HG03521 (cell line): ENCODE data around the gene PRSS57.
A peak's percentile ranks its signal among the peaks of the same experiment; 100 is the strongest.
"Not testable (repeated sequence)": the region's sequence is repeated elsewhere in the genome, so short reads cannot be mapped to it uniquely, and the experiment has no call there.

ENCODE experiments used
- ATAC-seq: cut with Tn5 transposase; IDR thresholded peaks from one replicate; pipeline ENCODE4 v1.9.1; 2021; ENCODE audit warnings: mild to moderate bottlenecking, moderate library complexity; ENCODE audit not compliant: unreplicated experiment

PRSS57 gene

DNA sequence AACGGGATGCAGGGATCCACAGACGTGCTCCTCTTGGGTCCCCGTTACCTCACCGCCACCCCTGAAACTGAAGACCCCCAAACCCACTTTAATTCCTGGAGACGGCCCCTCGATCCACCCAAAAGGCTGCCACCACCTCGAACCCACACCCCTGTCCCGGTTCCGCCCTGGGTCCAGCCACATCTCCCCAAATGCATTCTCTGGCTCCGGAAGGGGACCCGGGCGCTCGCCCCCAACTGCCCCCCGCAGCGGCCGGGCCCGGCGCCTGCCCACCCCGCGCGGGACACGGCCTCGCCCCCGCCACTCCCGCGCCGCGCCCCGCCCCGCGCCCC is 19.3 kb downstream of the PRSS57 start:
- ATAC-seq: no peak

DNA sequence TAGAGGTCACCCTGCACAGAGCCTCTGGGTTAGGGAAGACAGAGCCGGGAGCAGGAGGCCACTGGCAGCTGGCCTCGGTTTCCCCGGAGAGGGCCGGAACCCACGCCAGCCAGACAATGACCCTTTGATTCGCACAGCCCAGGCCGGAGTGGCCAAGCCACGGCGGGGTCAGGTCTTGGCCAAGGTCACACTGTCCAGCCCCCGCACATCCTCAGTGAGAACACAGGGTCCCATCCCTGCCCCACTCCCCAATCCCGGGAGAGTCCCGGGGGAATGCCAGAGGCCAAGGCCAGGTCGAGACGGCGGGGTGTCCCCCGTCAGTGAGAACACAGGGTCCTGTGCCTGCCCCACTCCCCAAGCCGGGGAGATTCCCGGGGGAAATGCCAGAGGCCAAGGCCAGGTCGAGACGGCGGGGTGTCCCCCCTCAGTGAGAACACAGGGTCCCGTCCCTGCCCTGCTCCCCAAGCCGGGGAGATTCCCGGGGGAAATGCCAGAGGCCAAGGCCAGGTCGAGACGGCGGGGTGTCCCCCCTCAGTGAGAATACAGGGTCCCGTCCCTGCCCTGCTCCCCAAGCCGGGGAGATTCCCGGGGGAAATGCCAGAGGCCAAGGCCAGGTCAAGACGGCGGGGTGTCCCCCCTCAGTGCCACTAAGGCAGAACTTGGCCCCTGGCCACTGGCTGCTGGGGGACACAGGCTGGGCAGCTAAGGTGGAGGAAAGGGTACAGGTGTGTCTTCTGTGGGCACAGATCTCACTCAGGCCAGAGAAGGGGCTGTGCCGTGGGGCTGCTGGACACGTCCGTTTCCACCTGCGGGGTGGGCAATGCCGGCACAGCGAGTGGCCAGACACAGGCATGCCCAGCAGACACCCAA is 20.7 kb downstream of the PRSS57 start:
- no peak for ATAC-seq

DNA sequence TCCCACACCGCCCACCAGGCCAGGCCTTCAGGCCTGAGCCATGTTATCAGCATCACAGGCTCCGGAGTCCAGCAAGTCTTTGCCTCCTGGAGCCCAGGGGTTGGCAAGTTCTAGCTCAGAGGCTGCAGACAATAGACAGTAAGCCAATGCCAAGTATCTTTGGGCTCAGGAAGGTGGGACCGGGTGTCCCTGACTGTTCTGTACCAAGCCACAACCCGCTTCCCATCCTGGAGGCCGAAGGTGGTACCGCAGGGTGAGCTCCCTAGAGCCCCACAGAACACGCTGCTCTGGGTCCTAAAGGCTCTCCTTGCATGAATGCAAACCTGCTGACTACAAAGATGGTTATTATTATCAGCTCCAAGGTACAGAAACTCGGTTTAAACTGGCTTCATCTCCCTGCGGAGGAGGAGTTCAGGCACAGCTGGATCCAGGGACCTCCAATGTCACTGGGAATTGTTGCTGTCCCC is 24.6 kb downstream of the PRSS57 start:
- ATAC-seq: no peak

DNA sequence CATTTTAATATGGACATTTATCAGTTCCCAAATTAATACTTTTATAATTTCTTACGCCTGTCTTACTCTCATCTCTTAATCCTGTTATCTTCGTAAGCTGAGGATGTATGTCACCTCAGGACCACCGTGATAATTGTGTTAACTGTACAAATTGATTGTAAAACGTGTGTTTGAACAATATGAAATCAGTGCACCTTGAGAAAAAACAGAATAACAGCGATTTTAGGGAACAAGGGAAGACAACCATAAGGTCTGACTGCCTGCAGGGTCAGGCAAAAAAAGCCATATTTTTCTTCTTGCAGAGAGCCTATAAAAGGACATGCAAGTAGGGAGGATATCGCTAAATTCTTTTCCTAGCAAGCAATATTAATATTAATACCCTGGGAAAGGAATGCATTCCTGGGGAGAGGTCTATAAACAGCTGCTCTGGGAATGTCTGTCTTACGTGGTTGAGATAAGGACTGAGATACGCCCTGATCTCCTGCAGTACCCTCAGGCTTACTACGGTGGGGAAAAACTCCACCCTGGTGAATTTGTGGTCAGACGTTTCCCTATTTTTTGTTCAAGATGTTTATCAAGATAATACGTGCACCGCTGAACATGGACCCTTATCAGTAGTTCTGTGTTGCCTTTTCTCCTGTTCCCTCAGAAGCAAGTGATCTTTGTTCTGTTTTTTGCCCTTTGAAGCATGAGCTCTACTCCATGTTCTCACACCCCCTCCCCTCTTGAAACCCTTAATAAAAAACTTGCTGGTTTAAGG is 26.4 kb downstream of the PRSS57 start:
- not testable (repeated sequence) for ATAC-seq

DNA sequence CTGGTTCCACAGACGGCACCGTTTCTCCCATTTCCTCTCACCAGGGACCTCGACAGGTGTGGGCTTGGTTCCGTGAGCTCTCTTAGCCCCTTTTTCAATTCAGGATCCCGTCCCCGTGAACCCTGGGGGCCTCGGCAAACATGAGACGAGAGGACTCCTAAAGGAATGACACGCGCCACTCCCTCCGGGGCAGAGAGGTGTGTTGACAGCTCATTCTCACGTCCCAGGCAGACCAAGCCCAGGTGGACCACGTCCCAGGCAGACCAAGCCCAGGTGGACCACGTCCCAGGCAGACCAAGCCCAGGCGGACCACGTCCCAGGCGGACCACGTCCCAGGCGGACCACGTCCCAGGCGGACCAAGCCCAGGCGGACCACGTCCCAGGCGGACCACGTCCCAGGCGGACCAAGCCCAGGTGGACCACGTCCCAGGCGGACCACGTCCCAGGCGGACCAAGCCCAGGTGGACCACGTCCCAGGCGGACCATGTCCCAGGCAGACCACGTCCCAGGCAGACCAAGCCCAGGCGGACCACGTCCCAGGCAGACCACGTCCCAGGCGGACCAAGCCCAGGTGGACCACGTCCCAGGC is 28.2 kb downstream of the PRSS57 start:
- not testable (repeated sequence) for ATAC-seq

DNA sequence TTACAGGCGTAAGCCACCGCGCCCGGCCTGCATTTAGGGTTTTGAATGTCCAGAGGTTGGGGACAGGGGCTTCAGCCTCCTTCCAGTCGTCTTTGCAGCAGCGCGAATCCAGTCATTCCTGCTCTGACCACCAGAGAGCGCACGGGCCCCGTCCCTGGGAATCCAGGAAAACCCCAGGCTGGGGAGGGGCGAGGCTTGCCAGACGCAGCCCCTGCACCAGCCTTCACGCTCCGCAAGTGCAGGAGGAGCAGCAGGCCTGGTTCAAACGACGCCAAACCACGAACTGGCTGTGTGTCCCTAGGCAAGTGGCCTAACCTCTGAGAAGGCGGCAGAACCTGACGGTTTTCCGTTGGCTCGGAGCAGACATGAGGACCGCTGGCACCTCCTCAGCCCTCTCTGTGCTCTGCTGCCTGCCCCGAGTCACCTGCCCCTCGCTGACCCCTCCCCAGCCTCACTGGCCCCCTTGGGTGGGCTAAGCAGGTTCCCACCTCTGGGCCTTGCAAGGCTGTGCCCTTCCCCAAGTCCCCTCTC is 30.3 kb downstream of the PRSS57 start:
- no peak for ATAC-seq

DNA sequence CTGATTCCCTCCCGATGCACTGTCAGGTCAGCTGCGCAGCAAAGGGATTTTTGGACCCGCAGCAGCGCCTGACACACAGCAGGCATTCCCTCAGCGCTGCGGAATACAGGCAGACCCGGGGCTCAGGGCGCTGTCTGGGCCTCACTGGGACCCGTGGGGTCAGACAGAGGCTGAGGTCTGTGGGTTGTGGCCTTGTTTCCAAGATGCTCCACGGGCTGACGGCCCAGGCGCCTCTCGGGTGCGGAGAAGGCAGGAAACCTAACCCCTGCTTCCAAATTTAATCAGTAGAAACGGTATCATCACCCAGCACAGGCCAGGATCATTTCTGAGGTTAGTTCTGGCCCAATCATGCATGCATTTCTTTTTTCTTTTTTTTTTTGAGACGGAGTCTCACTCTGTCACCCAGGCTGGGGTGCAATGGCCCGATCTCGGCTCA is 31.6 kb downstream of the PRSS57 start:
- no peak for ATAC-seq

DNA sequence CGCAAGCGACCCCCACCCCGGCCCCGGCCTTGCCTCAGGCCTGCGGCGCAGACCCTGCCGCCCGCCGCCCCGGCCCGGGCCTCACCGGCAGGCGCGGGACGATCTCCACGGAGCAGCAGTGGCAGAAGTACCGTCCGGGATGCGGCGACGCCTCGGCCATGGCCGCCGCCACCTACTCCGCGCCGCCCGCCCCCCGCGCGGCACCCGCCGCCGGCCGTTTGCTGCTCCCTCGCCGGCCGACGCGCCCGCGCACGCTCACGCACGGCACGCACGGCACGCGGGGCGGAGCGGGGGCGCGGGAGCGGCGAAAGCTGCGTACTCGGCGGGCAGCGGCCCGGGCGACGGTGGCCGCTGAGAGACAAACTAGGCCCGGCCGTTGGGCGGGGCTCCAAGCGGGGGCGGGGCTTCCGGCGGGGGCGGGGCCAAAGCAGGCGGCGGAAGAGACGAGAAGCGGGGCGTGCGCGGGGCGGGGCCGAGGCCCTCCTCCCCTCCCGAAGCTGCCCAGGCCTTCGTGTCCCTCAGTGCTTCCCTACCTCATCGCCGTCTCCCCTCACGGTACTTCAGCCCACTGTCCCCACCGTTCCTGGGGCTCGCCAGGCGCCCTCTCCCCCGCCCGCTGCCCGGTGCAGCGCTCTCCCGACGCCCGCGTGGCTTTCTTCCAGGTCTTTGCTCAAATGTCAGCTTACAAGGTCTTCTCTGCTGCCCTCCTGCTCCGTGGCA is 32.1 kb downstream of the PRSS57 start, which contains the start of gene RNF126:
TSS of gene RNF126 (minus strand) at position 253 of the 720 bp plus-strand sequence. CDS start at position 160, 93 bp downstream.
- ATAC-seq: peak; percentile 74

DNA sequence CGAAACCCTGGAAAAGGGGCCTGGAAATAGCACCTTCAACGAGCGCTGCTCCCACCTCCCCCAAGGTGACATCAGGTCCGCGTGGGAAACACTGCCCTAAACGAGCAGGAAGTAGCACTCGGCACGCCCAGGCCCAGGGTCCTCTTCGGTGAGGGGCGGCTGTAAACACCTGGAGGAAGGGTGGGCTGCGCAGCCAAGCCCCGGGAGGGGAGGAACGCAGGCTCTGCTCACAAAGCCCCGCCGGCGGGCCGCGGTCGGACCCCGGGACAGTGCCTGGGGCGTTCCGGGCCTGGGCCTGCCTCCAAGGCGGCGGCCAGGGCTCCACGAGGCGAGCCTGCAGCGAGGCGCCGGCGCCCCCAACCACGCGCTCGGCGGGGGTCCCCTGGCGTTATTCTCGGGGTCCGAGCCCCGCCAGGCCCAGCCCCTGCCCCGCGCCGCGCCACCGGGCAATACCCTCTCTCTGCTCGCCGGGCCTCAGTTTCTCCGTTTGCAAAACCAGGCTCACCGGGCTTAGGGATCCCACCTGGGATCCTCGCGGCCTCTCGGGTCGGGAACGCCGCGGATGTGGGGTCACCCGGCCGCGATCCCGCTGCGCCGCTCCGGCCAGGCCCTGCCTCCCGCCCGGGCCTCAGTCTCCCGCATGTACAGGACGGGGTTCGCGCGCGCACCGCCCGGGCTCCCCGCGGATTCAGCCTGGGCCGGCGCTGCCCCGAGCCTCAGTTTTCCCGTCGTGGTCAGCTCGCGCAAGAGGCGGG is 32.9 kb downstream of the PRSS57 start:
- ATAC-seq: peak; percentile 6

DNA sequence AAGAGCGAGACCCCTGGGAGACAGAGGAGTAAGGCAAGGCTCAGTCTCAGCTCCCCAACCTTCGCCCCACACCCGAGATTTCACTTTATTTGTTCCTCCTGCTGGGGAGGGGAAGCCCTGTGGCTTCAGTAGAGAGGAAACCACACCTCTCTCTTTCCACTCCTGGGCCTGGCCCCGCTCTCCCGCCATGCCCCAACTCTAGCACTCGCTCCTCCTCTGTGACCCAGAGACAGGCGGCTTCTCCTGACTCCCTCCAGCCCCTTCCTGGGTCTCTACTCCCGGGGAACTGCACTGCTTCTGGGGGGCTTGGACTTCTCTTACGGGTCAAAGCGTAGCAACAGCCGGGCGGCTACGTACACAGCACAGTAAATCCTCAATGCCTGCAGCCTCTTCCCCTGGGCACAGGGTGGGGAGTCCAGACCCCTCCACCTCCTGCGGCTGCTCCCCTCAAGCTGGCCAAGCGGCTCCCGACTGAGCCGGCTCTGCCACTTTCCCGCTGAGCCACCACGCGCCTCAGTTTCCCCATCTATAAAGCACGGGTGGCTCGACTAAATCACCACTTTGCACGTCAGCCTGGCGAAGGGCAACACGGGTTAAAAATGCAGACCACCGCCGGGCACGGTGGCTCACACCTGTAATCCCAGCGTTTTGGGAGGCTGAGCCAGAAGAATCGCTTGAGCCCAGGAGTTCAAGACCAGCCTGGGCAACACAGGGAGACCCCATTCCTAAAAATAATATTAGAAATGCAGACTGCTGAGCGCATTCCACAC is 33.6 kb downstream of the PRSS57 start:
- ATAC-seq: no peak

DNA sequence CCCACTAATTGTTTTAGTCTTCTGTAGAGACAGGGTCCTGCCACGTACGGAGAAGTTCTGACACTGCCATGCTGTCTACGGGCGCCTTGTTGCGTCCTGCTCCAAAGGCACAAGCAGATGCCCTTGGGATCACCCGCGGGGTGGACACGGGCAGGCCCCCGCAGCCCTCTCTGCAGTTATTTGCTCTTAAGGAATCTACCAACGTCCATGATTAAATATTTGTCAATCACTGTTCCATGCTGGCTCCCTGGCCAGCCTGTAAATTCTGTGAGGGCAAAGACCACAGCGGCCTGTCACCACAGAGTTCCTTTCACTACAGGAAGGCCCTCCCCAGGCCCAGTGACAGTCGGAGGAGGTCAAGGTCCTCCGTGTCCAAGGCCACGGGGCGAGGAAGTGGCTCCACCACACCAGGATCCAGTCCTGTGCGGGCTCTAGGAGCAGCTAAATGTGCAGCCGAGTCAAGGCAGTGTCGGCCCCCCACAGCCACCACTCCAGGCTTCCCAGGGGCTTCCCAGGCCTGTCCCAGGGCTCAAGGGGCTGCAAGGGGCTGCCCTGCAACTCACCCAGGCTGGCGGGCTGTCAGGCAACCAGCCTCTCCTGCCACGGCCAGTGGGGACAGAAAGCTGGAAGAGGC is 34.3 kb downstream of the PRSS57 start:
- ATAC-seq: no peak

DNA sequence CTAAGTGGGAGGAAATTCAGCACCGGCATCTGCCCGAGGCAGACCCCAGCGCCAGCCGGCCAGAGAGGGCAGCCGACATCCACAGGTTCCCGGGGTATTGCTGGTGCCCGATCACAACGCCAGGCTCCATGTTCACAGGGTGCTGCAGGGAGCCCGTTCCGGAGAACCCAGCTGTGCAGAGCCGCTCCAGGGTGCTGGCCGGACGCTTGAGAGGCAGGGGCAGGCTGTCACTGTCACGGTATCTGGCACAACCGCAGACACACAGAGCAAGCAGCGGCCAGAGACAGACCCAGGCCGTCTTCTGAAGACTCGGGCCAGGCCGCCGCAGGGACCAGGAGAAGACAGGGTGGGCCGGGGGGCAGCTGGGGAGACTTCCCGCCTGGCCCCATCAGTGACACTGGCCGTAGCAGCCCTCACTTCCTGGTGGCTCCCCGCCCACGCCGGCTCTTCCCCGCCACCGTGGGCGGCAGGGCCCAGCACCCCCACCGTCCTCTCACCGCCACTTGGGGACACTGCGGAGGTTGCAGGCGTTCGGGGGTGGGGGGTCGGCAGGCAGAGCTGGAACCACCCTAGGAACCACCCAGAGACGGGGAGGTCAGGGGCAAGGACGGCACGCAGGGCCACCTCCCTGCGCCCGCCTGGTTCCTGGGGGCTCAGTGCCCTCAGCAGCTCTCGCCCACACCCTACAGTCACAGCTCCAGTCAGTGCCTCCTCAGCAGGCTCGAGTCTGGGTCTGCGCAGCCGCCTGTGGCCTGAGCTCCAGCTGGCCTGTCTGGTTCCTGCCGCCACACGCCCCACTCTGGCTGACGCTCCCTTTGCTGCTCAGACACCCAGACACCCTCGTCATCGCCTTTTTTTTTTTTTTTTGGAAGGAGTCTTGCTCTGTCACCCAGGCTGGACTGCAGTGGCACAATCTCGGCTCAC is 36.1 kb downstream of the PRSS57 start:
- no peak for ATAC-seq

DNA sequence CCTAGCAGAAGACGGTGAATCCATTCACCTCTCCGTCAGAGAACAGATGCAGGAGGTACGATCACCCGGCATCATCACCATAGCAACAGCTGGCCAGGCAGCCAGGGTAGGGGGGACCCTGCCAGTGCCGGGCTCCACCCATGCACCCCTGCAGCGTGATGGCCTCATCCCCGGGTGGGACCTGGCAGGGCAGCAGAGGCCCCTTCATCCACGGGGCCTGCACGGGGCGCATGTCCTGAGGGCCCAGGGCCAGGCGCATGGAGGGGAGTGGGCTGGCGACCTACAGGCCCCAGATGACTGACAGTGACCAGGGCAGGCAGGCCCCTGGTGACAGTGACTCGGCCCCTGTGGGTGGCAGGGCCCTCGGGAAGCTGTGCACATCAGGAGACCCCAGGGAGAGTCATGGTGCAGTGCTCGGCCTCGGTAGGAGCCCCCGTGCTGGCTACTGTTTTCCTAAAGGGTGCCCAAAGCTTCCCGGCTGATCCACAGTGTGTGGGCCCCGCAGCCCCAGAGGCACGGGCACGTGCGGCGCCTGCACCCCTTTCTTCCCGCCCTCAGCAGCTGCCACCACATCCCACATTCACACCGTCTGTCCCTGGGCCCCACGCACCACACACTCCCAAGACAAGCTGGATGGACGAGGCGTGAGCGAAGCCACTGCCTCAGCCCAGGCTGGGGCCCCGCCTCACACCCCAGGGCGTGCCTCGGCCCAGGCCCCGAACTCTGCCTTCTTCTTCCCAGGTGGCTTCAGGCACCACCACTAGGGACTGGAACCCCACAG is 37.0 kb downstream of the PRSS57 start:
- ATAC-seq: no peak

DNA sequence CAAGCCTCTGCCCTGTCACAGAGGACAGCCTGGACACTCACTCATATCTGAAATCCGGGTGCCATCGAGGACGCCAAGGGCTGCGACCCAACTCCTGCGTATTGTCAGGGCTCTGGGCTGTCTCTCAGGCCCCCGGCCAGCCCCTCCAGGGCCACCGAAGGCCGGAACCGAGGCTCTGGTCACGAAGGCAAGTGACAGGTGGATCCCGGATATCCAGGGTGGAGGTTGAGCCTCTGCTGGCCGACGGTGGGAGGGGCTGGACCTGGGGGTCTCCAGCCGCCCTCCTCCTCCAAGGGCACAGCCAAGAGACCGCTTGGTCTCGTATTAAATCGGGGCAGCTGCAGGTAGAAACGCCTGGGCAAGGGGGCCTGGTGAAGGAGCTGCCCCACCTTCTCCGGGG is 37.6 kb downstream of the PRSS57 start:
- ATAC-seq: no peak

DNA sequence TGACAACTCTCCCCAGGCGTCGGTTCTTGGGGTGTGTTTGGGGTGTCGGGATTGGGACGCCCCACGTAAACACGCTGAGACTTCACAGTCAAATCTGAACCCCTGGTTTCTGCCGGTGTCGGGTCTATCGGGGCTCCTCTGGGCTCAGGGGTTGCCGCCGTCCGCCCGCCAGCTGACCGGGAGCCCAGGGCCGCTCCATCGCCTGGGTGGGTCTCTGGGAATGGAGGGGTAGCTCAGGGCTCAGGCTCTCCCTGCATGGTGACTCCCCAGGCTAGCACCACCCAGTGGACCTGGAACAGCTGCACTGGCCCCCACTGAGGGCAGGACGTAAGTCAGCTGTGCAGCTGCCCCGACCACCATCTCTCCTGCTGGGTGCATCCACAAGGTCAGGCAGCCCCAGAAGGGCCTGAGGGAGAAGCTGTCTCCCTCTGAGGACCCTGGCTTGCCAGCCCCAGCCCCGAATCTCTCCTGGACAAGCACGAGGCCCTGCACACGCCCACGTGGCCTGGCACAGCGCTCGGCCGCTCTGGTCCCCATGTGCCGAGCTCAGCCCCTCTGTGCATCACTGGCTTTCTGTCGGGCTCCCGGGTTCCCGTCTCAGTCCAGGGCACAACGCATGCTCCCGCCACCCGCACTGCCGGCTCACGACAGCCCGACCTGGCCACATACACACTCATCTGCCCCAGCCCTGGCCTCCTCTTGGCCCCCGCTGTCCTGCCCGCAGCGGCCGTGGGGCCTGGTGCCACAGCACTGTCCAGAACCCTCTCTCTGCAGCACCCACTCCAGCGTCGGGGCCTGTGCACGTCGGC is 38.3 kb downstream of the PRSS57 start:
- no peak for ATAC-seq

DNA sequence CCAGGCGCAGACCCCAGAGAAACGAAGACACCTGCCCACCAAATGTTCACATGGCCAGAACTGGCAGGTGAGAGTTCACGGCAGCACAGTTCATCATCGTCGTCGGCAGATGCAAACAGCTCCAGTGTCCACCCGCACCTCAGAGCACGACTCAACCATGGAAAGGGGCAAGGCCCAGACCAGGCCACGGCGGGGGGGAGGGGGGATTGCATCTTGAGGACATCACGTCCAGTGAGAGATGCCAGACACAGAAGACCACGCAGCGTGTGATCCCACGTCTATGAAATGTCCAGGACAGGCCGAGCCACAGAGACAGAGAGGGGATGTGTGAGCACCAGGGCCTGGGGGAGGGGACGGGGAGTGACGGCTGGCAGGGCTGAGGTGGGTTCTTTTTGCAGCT is 39.6 kb downstream of the PRSS57 start:
- ATAC-seq: no peak
